Measurements from ENCODE around the gene WDR27.
"Not testable (repeated sequence)": the region's sequence is repeated elsewhere in the genome, so short reads cannot be mapped to it uniquely, and the experiment has no call there.

Gene WDR27

GRCh38 chr6:169638915-169639314, 62.9 kb downstream of the WDR27 start:
- DNase-seq, result no peak

GRCh38 chr6:169638388-169638787, 63.4 kb downstream of the WDR27 start:
- DNase-seq, result no peak

GRCh38 chr6:169635345-169635744, 66.5 kb downstream of the WDR27 start:
- no peak for DNase-seq

GRCh38 chr6:169632841-169633240, 69.0 kb downstream of the WDR27 start:
- DNase-seq, result no peak

GRCh38 chr6:169629256-169629655, 72.6 kb downstream of the WDR27 start:
- DNase-seq, result no peak

GRCh38 chr6:169627736-169628607, 73.9 kb downstream of the WDR27 start:
- no peak for DNase-seq

- no peak for DNase-seq
Measured at GRCh38 chr6:169626649-169627048, 75.2 kb downstream of the WDR27 start.

GRCh38 chr6:169626169-169626568, 75.7 kb downstream of the WDR27 start:
- no peak for DNase-seq

- DNase-seq, result no peak
Measured at GRCh38 chr6:169625376-169625775, 76.5 kb downstream of the WDR27 start.

GRCh38 chr6:169624785-169625184, 77.0 kb downstream of the WDR27 start:
- DNase-seq, result no peak

- DNase-seq, result no peak
Measured at GRCh38 chr6:169623975-169624374, 77.9 kb downstream of the WDR27 start.

- no peak for DNase-seq
Measured at GRCh38 chr6:169623343-169623742, 78.5 kb downstream of the WDR27 start.

GRCh38 chr6:169622618-169623017, 79.2 kb downstream of the WDR27 start:
- DNase-seq, result no peak

GRCh38 chr6:169621311-169621710, 80.5 kb downstream of the WDR27 start:
- no peak for DNase-seq

- no peak for DNase-seq
Measured at GRCh38 chr6:169620171-169621130, 81.4 kb downstream of the WDR27 start.

GRCh38 chr6:169619650-169620049, 82.2 kb downstream of the WDR27 start:
- DNase-seq, result no peak

- DNase-seq, result no peak
Measured at GRCh38 chr6:169618526-169619490, 83.0 kb downstream of the WDR27 start.

- no peak for DNase-seq
Measured at GRCh38 chr6:169617562-169617961, 84.3 kb downstream of the WDR27 start.

- not testable (repeated sequence) for DNase-seq
Measured at GRCh38 chr6:169608609-169609008, 93.2 kb downstream of the WDR27 start.

GRCh38 chr6:169604076-169604475, 97.8 kb downstream of the WDR27 start:
- no peak for DNase-seq

- DNase-seq, result not testable (repeated sequence)
Measured at GRCh38 chr6:169601129-169601528, 100.7 kb downstream of the WDR27 start.

- no peak for DNase-seq
Measured at GRCh38 chr6:169592558-169592957, 109.3 kb downstream of the WDR27 start.

Data from SHP77 treated with DMSO at 0.1 percent for 48 hours (cell line).